H1 (cell line): ENCODE results near the gene LHFPL3.

ENCODE experiments used
- CHD2 ChIP-seq: IDR thresholded peaks from 2 replicates; pipeline ENCODE4 v1.6.1; 2012; ENCODE audit warnings: low read length, improper control_type of control experiment
- CTCF ChIP-seq, 3 experiments: IDR thresholded peaks; 1 replicate in 2 of 3; 2 replicates in 1 of 3; pipeline versions ENCODE4 v1.5.1 to v1.6.1; 2011; ENCODE audit warnings: low read length in 3 of 3, mild to moderate bottlenecking in 3 of 3, inconsistent platforms in 2 of 3, low read depth in 1 of 3, moderate library complexity in 1 of 3; ENCODE audit not compliant: insufficient read depth in 1 of 3; ENCODE audit errors: control extremely low read depth in 1 of 3
- EGR1 ChIP-seq: IDR thresholded peaks from 2 replicates; pipeline ENCODE4 v1.6.1; 2011; ENCODE audit warnings: low read depth, low read length, borderline replicate concordance
- EP300 ChIP-seq, 2 experiments: IDR thresholded peaks; 1 replicate in 1 of 2; 2 replicates in 1 of 2; pipeline ENCODE4 v1.6.1; 2011 to 2012; ENCODE audit warnings: low read depth in 2 of 2, low read length in 2 of 2, mild to moderate bottlenecking in 2 of 2, borderline replicate concordance in 1 of 2, inconsistent platforms in 1 of 2, moderate library complexity in 1 of 2
- KDM1A ChIP-seq: fragments of 200-600, 300-600 bp; sonication (generic); IDR thresholded peaks from 2 replicates; pipeline ENCODE4 v1.7.1; 2016; ENCODE audit warnings: mild to moderate bottlenecking, low read length, borderline replicate concordance
- MAFK ChIP-seq: IDR thresholded peaks from 2 replicates; pipeline ENCODE4 v1.6.1; 2012; ENCODE audit warnings: low read depth, mild to moderate bottlenecking, improper control_type of control experiment, low read length
- POLR2A ChIP-seq, 2 experiments: IDR thresholded peaks; 1 replicate in 1 of 2; 2 replicates in 1 of 2; pipeline ENCODE4 v1.6.1; 2011; ENCODE audit warnings: low read depth in 2 of 2, low read length in 2 of 2, mild to moderate bottlenecking in 2 of 2; ENCODE audit errors: control extremely low read depth in 1 of 2
- RBBP5 ChIP-seq: IDR thresholded peaks from 2 replicates; pipeline ENCODE4 v1.7.1; 2012; ENCODE audit warnings: low read depth, mild to moderate bottlenecking, inconsistent platforms, low read length, moderate library complexity, borderline replicate concordance
- SP2 ChIP-seq: IDR thresholded peaks from 2 replicates; pipeline ENCODE4 v1.6.1; 2012; ENCODE audit warnings: mild to moderate bottlenecking, low read length, inconsistent platforms
- YY1 ChIP-seq: IDR thresholded peaks from 2 replicates; pipeline ENCODE4 v1.6.1; 2011; ENCODE audit warnings: low read depth, mild to moderate bottlenecking, low read length

- no peak for TF ChIP-seq KDM1A
- TF ChIP-seq CTCF (IDR thresholded peaks at IDR 0.05; ENCODE audit: control extremely low read depth in 1 of 3, insufficient read depth in 1 of 3, low read depth in 1 of 3, low read length in 3 of 3) = no peak
- no peak for TF ChIP-seq EP300 (IDR thresholded peaks at IDR 0.05; ENCODE audit: borderline replicate concordance in 1 of 2, low read depth in 2 of 2, low read length in 2 of 2)
- TF ChIP-seq YY1 = no peak
- no peak for TF ChIP-seq SP2
- no peak for TF ChIP-seq CHD2
- TF ChIP-seq RBBP5 = no peak
- TF ChIP-seq POLR2A (IDR thresholded peaks at IDR 0.05; ENCODE audit: control extremely low read depth in 1 of 2, low read depth in 2 of 2, low read length in 2 of 2) = no peak
- TF ChIP-seq MAFK = no peak
- no peak for TF ChIP-seq EGR1
These were observed 465.8 kb downstream of the LHFPL3 start for GRCh38 chr7:104794154-104794553.
